ENCODE measurements around the gene LTBP3. TPM values are rescaled to one million over a fixed set of nuclear protein-coding genes. Genes with fewer than 3 reads are reported as not detected.

LTBP3 gene
- total and polyA plus RNA-seq, 2 donors: 58.5 to 145 TPM

GRCh38 chr11:65503949-65504673 lies 54.0 kb downstream of the LTBP3 start:
- DNase-seq (ENCODE audit: extremely low spot score): peak; percentile 59
- no peak overlapping the region for H3K27ac ChIP-seq (ENCODE audit: low read depth)
- no peaks in the 10 kb centered on the region for H3K4me1 ChIP-seq (ENCODE audit: insufficient read depth)
- WGBS: under 1% methylated on average over 3 of the region's 3 CpGs
- H3K36me3 ChIP-seq (ENCODE audit: insufficient read depth): peaks cover 3% of the 10 kb centered on the region
- peak overlapping the region; percentile 74 for H3K4me3 ChIP-seq (ENCODE audit: low read depth, low read length)

GRCh38 chr11:65503368-65503948 lies 54.7 kb downstream of the LTBP3 start:
- no peak overlapping the region for H3K27ac ChIP-seq (ENCODE audit: low read depth)
- WGBS: 1% methylated on average over 3 of the region's 3 CpGs
- H3K4me3 ChIP-seq (ENCODE audit: low read depth, low read length): peak overlapping the region; percentile 74
- no peaks in the 10 kb centered on the region for H3K4me1 ChIP-seq (ENCODE audit: insufficient read depth)
- no peak for DNase-seq (ENCODE audit: extremely low spot score)
- peaks cover 3% of the 10 kb centered on the region for H3K36me3 ChIP-seq (ENCODE audit: insufficient read depth)

DNA sequence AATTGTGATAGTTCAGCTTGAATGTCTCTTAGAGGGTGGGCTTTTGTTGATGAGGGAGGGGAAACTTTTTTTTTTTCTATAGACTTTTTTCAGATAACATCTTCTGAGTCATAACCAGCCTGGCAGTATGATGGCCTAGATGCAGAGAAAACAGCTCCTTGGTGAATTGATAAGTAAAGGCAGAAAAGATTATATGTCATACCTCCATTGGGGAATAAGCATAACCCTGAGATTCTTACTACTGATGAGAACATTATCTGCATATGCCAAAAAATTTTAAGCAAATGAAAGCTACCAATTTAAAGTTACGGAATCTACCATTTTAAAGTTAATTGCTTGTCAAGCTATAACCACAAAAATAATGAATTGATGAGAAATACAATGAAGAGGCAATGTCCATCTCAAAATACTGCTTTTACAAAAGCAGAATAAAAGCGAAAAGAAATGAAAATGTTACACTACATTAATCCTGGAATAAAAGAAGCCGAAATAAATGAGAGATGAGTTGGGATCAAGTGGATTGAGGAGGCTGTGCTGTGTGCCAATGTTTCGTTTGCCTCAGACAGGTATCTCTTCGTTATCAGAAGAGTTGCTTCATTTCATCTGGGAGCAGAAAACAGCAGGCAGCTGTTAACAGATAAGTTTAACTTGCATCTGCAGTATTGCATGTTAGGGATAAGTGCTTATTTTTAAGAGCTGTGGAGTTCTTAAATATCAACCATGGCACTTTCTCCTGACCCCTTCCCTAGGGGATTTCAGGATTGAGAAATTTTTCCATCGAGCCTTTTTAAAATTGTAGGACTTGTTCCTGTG lies 55.4 kb downstream of the LTBP3 start:
- peaks cover 3% of the 10 kb centered on the region for H3K36me3 ChIP-seq (ENCODE audit: insufficient read depth)
- no peak overlapping the region for H3K27ac ChIP-seq (ENCODE audit: low read depth)
- 0% methylated on average over 6 of the region's 6 CpGs for WGBS
- peak overlapping the region; percentile 74 for H3K4me3 ChIP-seq (ENCODE audit: low read depth, low read length)
- no peaks in the 10 kb centered on the region for H3K4me1 ChIP-seq (ENCODE audit: insufficient read depth)
- DNase-seq (ENCODE audit: extremely low spot score): no peak

GRCh38 chr11:65502274-65502554 lies 55.9 kb downstream of the LTBP3 start:
- H3K36me3 ChIP-seq (ENCODE audit: insufficient read depth): peaks cover 3% of the 10 kb centered on the region
- DNase-seq (ENCODE audit: extremely low spot score): no peak
- H3K4me1 ChIP-seq (ENCODE audit: insufficient read depth): no peaks in the 10 kb centered on the region
- H3K27ac ChIP-seq (ENCODE audit: low read depth): peak overlapping the region; percentile 98
- H3K4me3 ChIP-seq (ENCODE audit: low read depth, low read length): peak overlapping the region; percentile 74

GRCh38 chr11:65501472-65502273 lies 56.5 kb downstream of the LTBP3 start:
- WGBS: 0% methylated on average over 3 of the region's 3 CpGs
- Histone ChIP-seq H3K36me3 (ENCODE audit: insufficient read depth) (peaks cover 3% of the 10 kb centered on the region), H3K4me1 (ENCODE audit: insufficient read depth) (peaks cover 1% of the 10 kb centered on the region), H3K4me3 (ENCODE audit: low read depth, low read length) (peak overlapping the region; percentile 74), H3K27ac (ENCODE audit: low read depth) (peak overlapping the region; percentile 98)
- DNase-seq (ENCODE audit: extremely low spot score): no peak

- H3K27ac ChIP-seq (ENCODE audit: low read depth): peak overlapping the region; percentile 98
- peaks cover 1% of the 10 kb centered on the region for H3K4me1 ChIP-seq (ENCODE audit: insufficient read depth)
- H3K36me3 ChIP-seq (ENCODE audit: insufficient read depth): peaks cover 3% of the 10 kb centered on the region
- no peak for DNase-seq (ENCODE audit: extremely low spot score)
- 0% methylated on average over 2 of the region's 2 CpGs for WGBS
- peak overlapping the region; percentile 74 for H3K4me3 ChIP-seq (ENCODE audit: low read depth, low read length)
These were observed 57.0 kb downstream of the LTBP3 start for GRCh38 chr11:65501186-65501471.

- DNase-seq (ENCODE audit: extremely low spot score): no peak
- Histone ChIP-seq H3K27ac (ENCODE audit: low read depth) (peak overlapping the region; percentile 98), H3K4me1 (ENCODE audit: insufficient read depth) (peaks cover 1% of the 10 kb centered on the region), H3K36me3 (ENCODE audit: insufficient read depth) (peaks cover 3% of the 10 kb centered on the region), H3K4me3 (ENCODE audit: low read depth, low read length) (peak overlapping the region; percentile 74)
- under 1% methylated on average over 20 of the region's 20 CpGs for WGBS
These were observed 57.6 kb downstream of the LTBP3 start for GRCh38 chr11:65500387-65501185.

- Histone ChIP-seq H3K36me3 (ENCODE audit: insufficient read depth) (no peaks in the 10 kb centered on the region), H3K4me1 (ENCODE audit: insufficient read depth) (peaks cover 1% of the 10 kb centered on the region), H3K4me3 (ENCODE audit: low read depth, low read length) (peak overlapping the region; percentile 78), H3K27ac (ENCODE audit: low read depth) (peak overlapping the region; percentile 98)
- 0% methylated on average over 3 of the region's 3 CpGs for WGBS
- DNase-seq (ENCODE audit: extremely low spot score): no peak
These were observed 58.3 kb downstream of the LTBP3 start for GRCh38 chr11:65499713-65500386.

- WGBS: under 1% methylated on average over 24 of the region's 24 CpGs
- H3K4me1 ChIP-seq (ENCODE audit: insufficient read depth): peaks cover 1% of the 10 kb centered on the region
These were observed 59.0 kb downstream of the LTBP3 start, which contains the start of gene MALAT1 for GRCh38 chr11:65498977-65499712. Gene MALAT1, plus strand, starts transcription at chr11:65499045.

GRCh38 chr11:65498727-65498976 lies 59.5 kb downstream of the LTBP3 start:
- under 1% methylated on average over 6 of the region's 6 CpGs for WGBS
- DNase-seq (ENCODE audit: extremely low spot score): no peak
- Histone ChIP-seq H3K27ac (ENCODE audit: low read depth) (peak overlapping the region; percentile 100), H3K36me3 (ENCODE audit: insufficient read depth) (no peaks in the 10 kb centered on the region), H3K4me1 (ENCODE audit: insufficient read depth) (peaks cover 1% of the 10 kb centered on the region), H3K4me3 (ENCODE audit: low read depth, low read length) (peak overlapping the region; percentile 48)

More at GRCh38 chr11:65498977-65499712, 59.0 kb downstream of the LTBP3 start, which contains the start of gene MALAT1:
- Histone ChIP-seq H3K27ac (ENCODE audit: low read depth) (peak within 1 kb of the TSS; percentile 100), H3K4me3 (ENCODE audit: low read depth, low read length) (peak within 1 kb of the TSS; percentile 78), H3K36me3 (ENCODE audit: insufficient read depth) (no peaks in the 10 kb centered on the region)
- peak; percentile 94 for DNase-seq (ENCODE audit: extremely low spot score)

DNA sequence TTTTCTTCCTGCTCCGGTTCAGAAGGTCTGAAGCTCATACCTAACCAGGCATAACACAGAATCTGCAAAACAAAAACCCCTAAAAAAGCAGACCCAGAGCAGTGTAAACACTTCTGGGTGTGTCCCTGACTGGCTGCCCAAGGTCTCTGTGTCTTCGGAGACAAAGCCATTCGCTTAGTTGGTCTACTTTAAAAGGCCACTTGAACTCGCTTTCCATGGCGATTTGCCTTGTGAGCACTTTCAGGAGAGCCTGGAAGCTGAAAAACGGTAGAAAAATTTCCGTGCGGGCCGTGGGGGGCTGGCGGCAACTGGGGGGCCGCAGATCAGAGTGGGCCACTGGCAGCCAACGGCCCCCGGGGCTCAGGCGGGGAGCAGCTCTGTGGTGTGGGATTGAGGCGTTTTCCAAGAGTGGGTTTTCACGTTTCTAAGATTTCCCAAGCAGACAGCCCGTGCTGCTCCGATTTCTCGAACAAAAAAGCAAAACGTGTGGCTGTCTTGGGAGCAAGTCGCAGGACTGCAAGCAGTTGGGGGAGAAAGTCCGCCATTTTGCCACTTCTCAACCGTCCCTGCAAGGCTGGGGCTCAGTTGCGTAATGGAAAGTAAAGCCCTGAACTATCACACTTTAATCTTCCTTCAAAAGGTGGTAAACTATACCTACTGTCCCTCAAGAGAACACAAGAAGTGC lies 60.0 kb downstream of the LTBP3 start:
- DNase-seq (ENCODE audit: extremely low spot score): no peak

More for the DNA sequence above, 60.0 kb downstream of the LTBP3 start:
- Histone ChIP-seq H3K27ac (ENCODE audit: low read depth) (peak overlapping the region; percentile 100), H3K4me1 (ENCODE audit: insufficient read depth) (peaks cover 1% of the 10 kb centered on the region), H3K4me3 (ENCODE audit: low read depth, low read length) (peak overlapping the region; percentile 48), H3K36me3 (ENCODE audit: insufficient read depth) (no peaks in the 10 kb centered on the region)
- 1% methylated on average over 24 of the region's 24 CpGs for WGBS

Data from urinary bladder (tissue), 4 donors.